Activated CD8-positive, alpha-beta memory T cell treated with anti-CD3 and anti-CD28 coated beads, Interleukin-2, amount 50 U/mL, for 4 hours (primary cell): ENCODE data around the gene IFT88.

Source experiments
- DNase-seq: peaks from one replicate; pipeline ENCODE4 v3.0.0-alpha.2; 2020

Gene IFT88, protein sequence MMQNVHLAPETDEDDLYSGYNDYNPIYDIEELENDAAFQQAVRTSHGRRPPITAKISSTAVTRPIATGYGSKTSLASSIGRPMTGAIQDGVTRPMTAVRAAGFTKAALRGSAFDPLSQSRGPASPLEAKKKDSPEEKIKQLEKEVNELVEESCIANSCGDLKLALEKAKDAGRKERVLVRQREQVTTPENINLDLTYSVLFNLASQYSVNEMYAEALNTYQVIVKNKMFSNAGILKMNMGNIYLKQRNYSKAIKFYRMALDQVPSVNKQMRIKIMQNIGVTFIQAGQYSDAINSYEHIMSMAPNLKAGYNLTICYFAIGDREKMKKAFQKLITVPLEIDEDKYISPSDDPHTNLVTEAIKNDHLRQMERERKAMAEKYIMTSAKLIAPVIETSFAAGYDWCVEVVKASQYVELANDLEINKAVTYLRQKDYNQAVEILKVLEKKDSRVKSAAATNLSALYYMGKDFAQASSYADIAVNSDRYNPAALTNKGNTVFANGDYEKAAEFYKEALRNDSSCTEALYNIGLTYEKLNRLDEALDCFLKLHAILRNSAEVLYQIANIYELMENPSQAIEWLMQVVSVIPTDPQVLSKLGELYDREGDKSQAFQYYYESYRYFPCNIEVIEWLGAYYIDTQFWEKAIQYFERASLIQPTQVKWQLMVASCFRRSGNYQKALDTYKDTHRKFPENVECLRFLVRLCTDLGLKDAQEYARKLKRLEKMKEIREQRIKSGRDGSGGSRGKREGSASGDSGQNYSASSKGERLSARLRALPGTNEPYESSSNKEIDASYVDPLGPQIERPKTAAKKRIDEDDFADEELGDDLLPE

DNA sequence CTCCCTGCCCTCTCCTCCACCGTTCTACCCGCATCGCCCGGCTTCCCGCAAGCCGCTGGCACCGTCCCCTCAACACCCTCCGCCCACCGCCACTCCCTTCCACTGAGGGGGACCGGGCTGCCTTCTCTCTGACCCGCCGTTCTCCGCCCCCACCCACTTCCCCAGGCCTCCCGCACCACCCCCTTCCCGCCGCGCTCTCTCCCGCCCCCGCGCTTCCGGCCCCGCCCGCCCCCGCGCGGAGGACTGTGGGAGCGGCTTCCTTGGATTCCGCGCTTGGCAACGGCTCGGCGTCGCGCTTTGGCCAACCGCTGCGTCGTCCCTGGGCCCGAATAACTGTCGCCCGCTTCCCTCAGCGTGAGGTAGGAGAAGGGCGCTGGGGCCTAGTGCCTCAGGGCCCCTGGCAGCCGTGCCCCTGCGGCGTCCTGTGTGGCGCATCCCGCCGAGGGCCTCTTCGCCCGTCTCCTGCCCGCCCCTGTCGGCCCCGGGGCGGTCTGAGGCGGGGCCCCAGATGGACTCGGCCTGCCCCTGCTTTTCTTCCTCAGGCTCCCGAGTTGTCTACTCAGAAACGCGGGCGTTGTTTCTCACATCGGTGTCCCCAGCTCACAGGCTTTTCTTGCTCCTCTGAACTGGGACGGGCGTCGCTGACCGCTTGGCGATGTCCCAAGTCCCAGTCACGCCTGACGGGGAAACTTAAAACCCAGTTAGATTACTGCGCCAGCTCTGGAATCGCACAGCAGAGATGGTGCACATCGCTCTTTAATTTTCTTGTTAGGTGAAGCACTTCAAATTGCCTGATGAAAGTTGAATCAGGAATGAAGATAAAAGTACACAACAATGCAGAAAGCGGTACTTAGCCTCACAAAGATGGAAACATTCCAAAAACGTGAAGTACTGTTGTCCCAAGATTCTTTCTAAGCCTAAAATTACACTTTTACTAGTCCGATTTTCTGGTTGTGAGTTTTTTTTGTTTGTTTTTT lies at the start of gene IFT88:
IFT88 (plus strand) TSS at position 260 of the 977 bp plus-strand sequence. CDS start 7,229 bp downstream, outside the sequence.
- peak; percentile 79 for DNase-seq

GRCh38 chr13:20518660-20519100 lies 48.3 kb upstream of the IFT88 start:
- DNase-seq, result no peak

- DNase-seq, result no peak
Measured at GRCh38 chr13:20519875-20520274, 47.1 kb upstream of the IFT88 start.

GRCh38 chr13:20521364-20522115 lies 45.4 kb upstream of the IFT88 start:
- no peak for DNase-seq

DNA sequence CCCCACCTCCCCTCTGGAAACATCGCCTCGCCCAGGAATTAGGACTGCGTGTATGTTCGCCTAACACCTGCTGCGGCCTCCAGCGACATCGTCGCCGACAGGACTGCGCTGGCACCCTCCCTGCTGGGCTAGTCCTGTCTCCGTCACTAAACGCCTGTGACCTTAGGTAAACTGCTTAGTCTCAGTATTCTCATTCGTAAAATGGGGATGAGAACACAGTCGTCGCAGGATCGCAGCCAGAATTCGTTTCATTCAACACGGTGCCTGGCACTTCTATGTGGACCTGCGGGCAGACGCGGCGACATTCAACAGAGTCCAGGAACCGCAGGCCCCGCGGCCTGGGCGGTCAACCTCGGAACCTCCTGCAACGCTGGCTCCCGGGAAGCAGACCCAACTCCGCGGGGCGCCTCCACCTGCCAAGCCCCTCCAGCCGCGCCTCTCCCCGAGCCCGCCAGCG lies 41.8 kb upstream of the IFT88 start:
- DNase-seq, result no peak

DNA sequence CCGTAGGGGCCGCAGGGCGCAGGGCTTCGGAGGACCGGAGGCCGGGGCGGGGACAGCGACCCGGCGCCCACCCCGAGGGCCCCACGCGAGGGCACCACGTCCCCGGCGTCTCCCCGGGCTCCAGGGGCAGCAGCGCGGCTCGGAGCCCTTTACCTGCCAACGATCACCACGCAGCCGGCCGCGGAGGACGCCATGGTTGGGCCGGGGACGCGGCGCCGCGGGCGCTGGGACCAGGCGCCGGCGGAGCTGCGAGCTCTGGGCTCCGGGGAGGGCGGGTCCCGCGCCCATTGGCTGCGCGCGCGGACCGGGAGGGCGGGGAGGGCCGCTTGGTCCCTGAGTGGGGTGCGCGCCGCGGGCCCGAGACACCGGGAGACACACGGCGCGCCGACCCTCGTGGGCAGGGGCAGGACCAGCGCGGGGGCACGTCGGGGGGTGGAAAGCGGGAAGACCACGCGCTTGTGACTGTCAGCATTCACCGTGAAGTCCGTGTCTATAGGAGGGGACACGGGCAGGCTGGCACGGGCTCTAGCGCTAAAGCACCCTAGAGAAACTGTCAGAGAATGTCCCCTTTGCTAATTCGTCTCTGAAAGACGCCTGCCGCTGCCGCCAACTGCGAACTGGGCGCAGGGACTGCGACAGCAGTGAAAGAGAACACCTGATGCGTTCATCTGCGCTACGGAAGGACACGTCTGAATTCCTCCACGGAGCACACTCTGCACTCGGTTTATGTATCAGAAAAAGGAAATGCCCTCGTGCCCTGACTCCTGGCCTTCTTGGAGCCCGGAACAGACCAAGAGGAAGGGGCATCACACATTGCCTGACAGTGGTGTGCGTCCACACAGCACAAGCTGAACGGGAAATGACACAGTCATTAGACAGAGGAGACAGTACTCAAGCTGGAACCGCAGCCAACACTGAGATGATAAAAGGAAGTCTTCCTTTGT lies 41.1 kb upstream of the IFT88 start, which contains the start of gene CRYL1:
CRYL1 (minus strand) TSS at position 257 of the 944 bp plus-strand sequence; CDS start at position 194, 63 bp downstream.
- peak; percentile 80 for DNase-seq

GRCh38 chr13:20526664-20527063 lies 40.3 kb upstream of the IFT88 start:
- DNase-seq, result no peak

DNA sequence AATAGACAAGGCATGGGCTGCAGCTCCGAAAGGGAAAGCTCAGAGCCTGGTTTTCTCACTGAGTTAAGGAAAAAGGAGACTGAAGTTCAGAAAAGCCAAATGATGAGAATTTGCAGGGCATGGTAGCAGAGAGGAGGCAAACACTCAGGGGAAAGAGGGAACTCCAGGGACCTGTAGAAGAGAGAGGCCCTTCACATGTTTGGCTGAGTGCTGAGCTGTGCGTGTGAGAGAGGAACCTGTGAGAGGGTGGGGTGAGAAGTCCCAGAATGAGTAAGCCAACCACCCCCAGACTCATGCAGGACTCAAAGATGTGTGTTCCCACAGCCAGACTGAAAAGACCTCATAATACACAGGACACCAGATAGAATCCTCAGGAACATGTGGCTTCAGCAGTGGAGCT lies 38.5 kb upstream of the IFT88 start:
- no peak for DNase-seq

GRCh38 chr13:20534038-20534608 lies 32.8 kb upstream of the IFT88 start:
- DNase-seq, result no peak

DNA sequence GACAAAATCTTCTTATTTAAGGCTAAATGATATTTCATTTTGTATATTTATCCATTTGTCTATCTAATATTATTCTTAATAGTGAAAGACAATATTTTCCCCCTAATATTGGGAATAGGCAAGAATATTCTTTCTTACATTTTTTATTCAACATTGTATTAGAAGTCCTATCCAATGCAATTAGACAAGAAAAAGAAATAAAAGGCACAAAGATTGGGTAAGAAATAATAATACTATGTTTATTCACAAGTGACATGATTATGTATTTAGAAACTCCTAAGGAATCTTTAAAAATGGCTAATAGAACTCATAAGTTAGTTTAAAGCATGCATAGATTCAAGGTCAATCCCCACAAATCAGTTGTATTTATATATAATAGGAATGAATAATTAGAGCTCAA lies 30.0 kb upstream of the IFT88 start:
- no peak for DNase-seq

- no peak for DNase-seq
Measured at GRCh38 chr13:20544201-20544923, 22.6 kb upstream of the IFT88 start.

DNA sequence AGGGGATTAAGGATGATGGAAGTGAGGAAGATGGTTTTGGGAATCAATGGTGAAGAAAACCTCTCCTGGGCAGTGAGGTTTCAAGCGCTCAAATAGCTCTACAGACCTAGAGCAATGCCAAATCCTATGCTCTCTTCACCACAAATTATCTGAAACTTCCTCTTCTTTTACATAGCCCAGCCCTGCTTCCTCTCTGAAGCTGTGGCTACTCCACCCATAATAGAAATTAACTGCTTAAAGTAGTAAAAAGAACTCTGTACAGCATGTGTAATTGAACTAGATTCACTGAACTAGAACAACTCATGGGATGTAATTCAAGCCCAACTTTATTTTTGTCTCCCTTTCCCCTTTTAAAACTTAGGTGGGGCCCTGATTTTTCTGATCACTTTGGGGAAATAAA lies 20.4 kb upstream of the IFT88 start:
- no peak for DNase-seq

DNA sequence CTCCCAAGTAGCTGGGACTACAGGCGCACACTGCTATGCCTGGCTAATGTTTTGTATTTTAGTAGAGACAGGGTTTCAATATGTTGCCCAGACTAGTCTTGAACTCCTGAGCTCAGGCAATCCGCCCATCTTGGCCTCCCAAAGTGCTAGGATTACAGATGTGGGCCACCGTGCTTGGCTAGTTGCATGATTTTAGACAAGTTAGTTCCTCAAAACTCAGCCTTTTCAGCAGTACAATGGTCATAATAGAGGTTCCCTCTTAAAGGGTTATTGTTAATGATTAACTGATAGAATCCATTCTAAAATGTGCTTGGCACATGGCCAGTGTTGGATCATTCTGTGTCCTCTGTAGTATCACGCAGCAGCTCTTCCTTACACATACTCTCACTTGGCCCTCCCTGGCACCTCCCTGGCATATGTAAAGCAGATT lies 19.5 kb upstream of the IFT88 start:
- DNase-seq, result no peak

GRCh38 chr13:20550799-20551198 lies 16.2 kb upstream of the IFT88 start:
- no peak for DNase-seq

GRCh38 chr13:20553311-20553710 lies 13.6 kb upstream of the IFT88 start:
- DNase-seq, result no peak

- no peak for DNase-seq
Measured at GRCh38 chr13:20558982-20559381, 8.0 kb upstream of the IFT88 start.

- no peak for DNase-seq
Measured at GRCh38 chr13:20559659-20560356, 7.1 kb upstream of the IFT88 start.

DNA sequence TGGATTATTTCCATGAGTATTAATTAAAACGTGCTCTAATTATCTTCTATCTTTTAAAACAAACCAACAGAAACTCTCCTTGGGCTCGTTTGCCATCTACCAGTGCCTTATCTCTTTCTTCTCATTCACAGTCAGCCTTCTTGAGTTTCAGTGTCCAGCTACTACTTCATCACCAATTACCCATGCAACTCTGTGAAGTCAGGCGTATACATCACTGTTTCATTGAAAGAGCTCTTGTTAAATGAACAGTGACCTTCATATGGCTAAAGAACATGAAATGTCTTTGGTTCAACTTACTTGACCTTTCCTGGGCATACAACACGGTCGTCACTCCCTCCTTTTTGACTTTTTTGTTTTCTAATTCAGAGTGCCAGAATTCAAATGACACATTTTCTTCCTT lies 5.2 kb upstream of the IFT88 start:
- no peak for DNase-seq
